Osteocyte (in vitro differentiated cells): Measurements from ENCODE around the gene CAPZA3. TPM values are rescaled to one million over a fixed set of nuclear protein-coding genes. Genes with fewer than 3 reads are reported as not detected.

ENCODE experiments used
- DNase-seq: peaks from one replicate; pipeline ENCODE4 v3.0.0; 2021; ENCODE audit warnings: mixed read lengths; ENCODE audit not compliant: unreplicated experiment; ENCODE audit errors: extremely low spot score
- H3K27ac Mint-ChIP-seq: one replicate; pipeline ENCODE4 v1.8.0; 2021; ENCODE audit warnings: mild to moderate bottlenecking, mixed read lengths; ENCODE audit not compliant: unreplicated experiment
- H3K27me3 Mint-ChIP-seq: one replicate; pipeline ENCODE4 v1.8.0; 2021; ENCODE audit warnings: mixed read lengths; ENCODE audit not compliant: unreplicated experiment
- H3K36me3 Mint-ChIP-seq: one replicate; pipeline ENCODE4 v1.8.0; 2021; ENCODE audit warnings: mixed read lengths; ENCODE audit not compliant: unreplicated experiment
- H3K4me1 Mint-ChIP-seq: one replicate; pipeline ENCODE4 v1.8.0; 2021; ENCODE audit warnings: mixed read lengths; ENCODE audit not compliant: unreplicated experiment
- H3K4me3 Mint-ChIP-seq: one replicate; pipeline ENCODE4 v1.8.0; 2021; ENCODE audit warnings: mild to moderate bottlenecking, moderate library complexity, mixed read lengths; ENCODE audit not compliant: unreplicated experiment
- H3K9me3 Mint-ChIP-seq: one replicate; pipeline ENCODE4 v1.8.0; 2021; ENCODE audit warnings: mixed read lengths; ENCODE audit not compliant: unreplicated experiment
- total RNA-seq: library from RNA; stranded (reverse); gene quantifications from 2 replicates; pipeline ENCODE4 v1.2.1, GENCODE V29; 2021
- TF ChIP-seq, protein P1 (sequence below): fragments of 200-600 bp; sonication (generic); IDR thresholded peaks from 2 replicates; pipeline ENCODE4 v1.5.0; 2021; ENCODE audit warnings: antibody characterized with exemption, mild to moderate bottlenecking, moderate library complexity

The CAPZA3 gene
- total RNA-seq, 1 donor from 2014 or later: not detected

DNA sequence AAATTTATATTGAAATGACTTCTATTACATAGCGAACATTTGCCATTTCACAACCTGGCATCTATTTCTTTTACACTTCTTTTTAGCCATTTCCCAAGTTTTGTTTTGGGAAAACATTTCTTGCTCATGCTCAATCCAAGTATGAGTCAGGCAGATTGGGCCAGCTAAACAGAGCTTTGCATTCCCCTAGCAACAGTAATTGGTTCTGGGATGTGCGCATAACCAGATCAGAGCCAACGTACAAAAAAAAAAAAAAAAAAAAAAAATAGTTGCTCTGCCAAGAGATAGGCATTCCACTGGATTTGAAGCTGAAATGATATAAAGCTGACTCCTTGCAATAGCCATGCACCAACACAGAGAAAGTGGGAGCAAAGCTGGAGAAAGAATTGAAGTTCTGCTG, 37.6 kb upstream of the CAPZA3 start:
- H3K27me3 Mint-ChIP-seq: no peaks in the 10 kb centered on the region
- no peaks in the 10 kb centered on the region for H3K9me3 Mint-ChIP-seq
- TF ChIP-seq, protein P1, sequence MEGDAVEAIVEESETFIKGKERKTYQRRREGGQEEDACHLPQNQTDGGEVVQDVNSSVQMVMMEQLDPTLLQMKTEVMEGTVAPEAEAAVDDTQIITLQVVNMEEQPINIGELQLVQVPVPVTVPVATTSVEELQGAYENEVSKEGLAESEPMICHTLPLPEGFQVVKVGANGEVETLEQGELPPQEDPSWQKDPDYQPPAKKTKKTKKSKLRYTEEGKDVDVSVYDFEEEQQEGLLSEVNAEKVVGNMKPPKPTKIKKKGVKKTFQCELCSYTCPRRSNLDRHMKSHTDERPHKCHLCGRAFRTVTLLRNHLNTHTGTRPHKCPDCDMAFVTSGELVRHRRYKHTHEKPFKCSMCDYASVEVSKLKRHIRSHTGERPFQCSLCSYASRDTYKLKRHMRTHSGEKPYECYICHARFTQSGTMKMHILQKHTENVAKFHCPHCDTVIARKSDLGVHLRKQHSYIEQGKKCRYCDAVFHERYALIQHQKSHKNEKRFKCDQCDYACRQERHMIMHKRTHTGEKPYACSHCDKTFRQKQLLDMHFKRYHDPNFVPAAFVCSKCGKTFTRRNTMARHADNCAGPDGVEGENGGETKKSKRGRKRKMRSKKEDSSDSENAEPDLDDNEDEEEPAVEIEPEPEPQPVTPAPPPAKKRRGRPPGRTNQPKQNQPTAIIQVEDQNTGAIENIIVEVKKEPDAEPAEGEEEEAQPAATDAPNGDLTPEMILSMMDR: no peak
- no peak overlapping the region for H3K27ac Mint-ChIP-seq
- no peaks in the 10 kb centered on the region for H3K36me3 Mint-ChIP-seq
- DNase-seq: no peak
- H3K4me1 Mint-ChIP-seq: peaks cover 19% of the 10 kb centered on the region
- H3K4me3 Mint-ChIP-seq: no peak overlapping the region

DNA sequence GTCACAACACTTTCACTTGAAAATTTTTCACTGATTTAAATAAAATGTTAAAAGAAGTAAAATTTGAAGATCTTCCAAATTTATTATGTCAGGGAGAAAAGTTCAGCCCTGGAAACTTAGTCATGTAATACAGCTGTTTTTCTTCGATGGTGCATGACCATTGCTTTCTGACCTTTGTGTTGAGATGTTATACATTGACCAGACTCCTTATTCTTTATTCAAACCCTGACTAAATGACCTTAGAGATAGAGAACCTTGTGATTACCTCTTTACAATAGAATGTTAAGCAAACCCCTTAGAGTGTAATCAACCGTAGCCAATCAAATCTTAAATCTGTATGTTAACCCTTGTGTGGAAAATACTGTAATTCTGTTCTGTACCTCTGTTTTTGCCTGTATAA, 34.6 kb upstream of the CAPZA3 start:
- no peak for DNase-seq
- no peaks in the 10 kb centered on the region for H3K36me3 Mint-ChIP-seq
- peaks cover 9% of the 10 kb centered on the region for H3K9me3 Mint-ChIP-seq
- TF ChIP-seq, protein P1: no peak
- H3K27ac Mint-ChIP-seq: no peak overlapping the region
- H3K27me3 Mint-ChIP-seq: no peaks in the 10 kb centered on the region
- no peak overlapping the region for H3K4me3 Mint-ChIP-seq
- peaks cover 11% of the 10 kb centered on the region for H3K4me1 Mint-ChIP-seq

DNA sequence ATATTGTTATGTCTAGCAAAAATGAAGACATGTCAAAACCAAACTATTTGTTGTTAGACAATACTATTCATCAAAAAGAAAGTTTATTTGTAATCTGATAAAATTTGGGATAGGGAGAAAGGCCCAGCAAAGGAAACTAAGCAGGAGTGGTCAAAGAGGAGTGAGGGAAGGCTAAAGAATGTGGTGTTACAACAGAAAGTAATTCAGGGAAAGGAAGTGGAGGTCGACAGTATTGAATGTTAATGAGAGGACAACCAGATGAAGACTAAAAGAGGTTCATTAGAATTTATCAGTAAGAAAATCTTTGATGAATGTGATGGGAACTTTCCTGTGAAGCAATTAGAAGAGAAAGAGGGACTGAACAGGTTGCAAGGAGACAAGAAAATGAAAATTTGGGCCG, 34.0 kb upstream of the CAPZA3 start:
- DNase-seq: no peak
- no peak overlapping the region for H3K27ac Mint-ChIP-seq

DNA sequence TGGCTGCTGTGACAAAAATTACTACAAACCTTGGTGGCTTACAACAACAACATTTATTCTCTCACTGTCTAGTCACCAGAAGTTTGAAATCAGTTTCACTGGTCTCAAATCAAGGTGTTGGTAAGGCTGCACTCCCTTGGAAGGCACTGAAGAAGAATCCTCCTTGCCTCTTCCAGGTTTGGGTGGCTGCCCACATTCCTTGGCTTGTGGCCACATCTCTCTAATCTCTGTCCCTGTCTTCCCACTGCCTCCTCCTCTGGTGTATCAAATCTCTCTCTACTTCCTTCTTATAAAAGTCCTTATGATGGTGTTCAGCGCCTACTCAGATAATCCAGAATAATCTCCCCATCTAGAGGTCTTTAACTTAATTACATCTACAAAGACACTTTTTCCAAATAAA, 31.1 kb upstream of the CAPZA3 start:
- Mint-ChIP-seq H3K27me3 (no peaks in the 10 kb centered on the region), H3K9me3 (peaks cover 14% of the 10 kb centered on the region), H3K27ac (no peak overlapping the region), H3K4me1 (peaks cover 11% of the 10 kb centered on the region), H3K36me3 (no peaks in the 10 kb centered on the region), H3K4me3 (no peak overlapping the region)
- no peak for DNase-seq
- TF ChIP-seq, protein P1: no peak

More for the DNA sequence above, 34.0 kb upstream of the CAPZA3 start:
- Mint-ChIP-seq H3K4me3 (no peak overlapping the region), H3K4me1 (peaks cover 11% of the 10 kb centered on the region), H3K27me3 (no peaks in the 10 kb centered on the region), H3K36me3 (no peaks in the 10 kb centered on the region), H3K9me3 (peaks cover 13% of the 10 kb centered on the region)
- TF ChIP-seq, protein P1: no peak

DNA sequence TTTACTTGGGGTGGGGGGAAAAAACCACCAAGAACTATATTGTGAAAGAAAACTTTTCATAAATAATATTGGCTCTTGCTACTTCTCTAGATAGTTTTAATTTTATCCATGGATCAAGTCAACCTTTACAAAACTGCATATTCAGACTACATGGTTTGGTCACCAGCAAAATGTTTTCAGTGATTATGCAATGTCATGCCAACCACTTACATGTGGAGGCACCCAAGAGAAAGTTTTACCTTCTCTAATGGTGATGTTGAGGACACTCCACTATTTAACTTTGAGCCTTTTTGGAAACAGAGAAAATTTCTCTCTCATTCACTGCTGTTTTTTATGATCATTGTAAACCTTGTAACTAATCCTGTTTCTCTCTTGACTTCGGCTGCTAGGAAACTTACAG, 21.7 kb upstream of the CAPZA3 start:
- Mint-ChIP-seq H3K27me3 (no peaks in the 10 kb centered on the region), H3K36me3 (no peaks in the 10 kb centered on the region), H3K4me1 (no peaks in the 10 kb centered on the region), H3K9me3 (no peaks in the 10 kb centered on the region), H3K27ac (no peak overlapping the region), H3K4me3 (no peak overlapping the region)
- TF ChIP-seq, protein P1: no peak
- no peak for DNase-seq
